Nephron (organoid): Measurements from ENCODE around the gene SORCS2.

ENCODE experiments used
- H3K27ac Mint-ChIP-seq, 3 experiments: 2 replicates each; pipeline ENCODE4 v1.8.0; 2020; ENCODE audit warnings: mixed read lengths in 3 of 3, mild to moderate bottlenecking in 2 of 3, moderate library complexity in 1 of 3
- H3K27me3 Mint-ChIP-seq: 2 replicates; pipeline ENCODE4 v1.8.0; 2021; ENCODE audit warnings: low read depth, mild to moderate bottlenecking, moderate library complexity, mixed read lengths
- H3K36me3 Mint-ChIP-seq: 2 replicates; pipeline ENCODE4 v1.8.0; 2020; ENCODE audit warnings: low read depth, mixed read lengths
- H3K4me1 Mint-ChIP-seq: 2 replicates; pipeline ENCODE4 v1.8.0; 2020; ENCODE audit warnings: mixed read lengths
- H3K4me3 Mint-ChIP-seq, 3 experiments: 2 replicates each; pipeline ENCODE4 v1.8.0; 2020; ENCODE audit warnings: mild to moderate bottlenecking in 3 of 3, mixed read lengths in 3 of 3, moderate library complexity in 2 of 3
- H3K9me3 Mint-ChIP-seq: 2 replicates; pipeline ENCODE4 v1.8.0; 2020; ENCODE audit warnings: mixed read lengths
- CTCF ChIP-seq, 3 experiments: fragments of 200-600 bp; sonication (generic); IDR thresholded peaks; one replicate each; pipeline ENCODE4 v1.5.0; 2021; ENCODE audit warnings: antibody characterized with exemption in 3 of 3; ENCODE audit not compliant: unreplicated experiment in 3 of 3

Gene SORCS2

GRCh38 chr4:7738458-7739076, 546.2 kb downstream of the SORCS2 start:
- H3K9me3 Mint-ChIP-seq = no peaks in the 10 kb centered on the region
- H3K36me3 Mint-ChIP-seq = peaks cover 3% of the 10 kb centered on the region
- H3K27me3 Mint-ChIP-seq = peaks cover 1% of the 10 kb centered on the region
- H3K27ac Mint-ChIP-seq = no peak overlapping the region
- no peaks in the 10 kb centered on the region for H3K4me1 Mint-ChIP-seq
- no peak overlapping the region for H3K4me3 Mint-ChIP-seq
- TF ChIP-seq CTCF (IDR thresholded peaks at IDR 0.05; ENCODE audit: unreplicated experiment in 3 of 3) = no peak

GRCh38 chr4:7739077-7739917, 547.0 kb downstream of the SORCS2 start:
- H3K27ac Mint-ChIP-seq = no peak overlapping the region
- H3K36me3 Mint-ChIP-seq = peaks cover 3% of the 10 kb centered on the region
- no peak overlapping the region for H3K4me3 Mint-ChIP-seq

DNA sequence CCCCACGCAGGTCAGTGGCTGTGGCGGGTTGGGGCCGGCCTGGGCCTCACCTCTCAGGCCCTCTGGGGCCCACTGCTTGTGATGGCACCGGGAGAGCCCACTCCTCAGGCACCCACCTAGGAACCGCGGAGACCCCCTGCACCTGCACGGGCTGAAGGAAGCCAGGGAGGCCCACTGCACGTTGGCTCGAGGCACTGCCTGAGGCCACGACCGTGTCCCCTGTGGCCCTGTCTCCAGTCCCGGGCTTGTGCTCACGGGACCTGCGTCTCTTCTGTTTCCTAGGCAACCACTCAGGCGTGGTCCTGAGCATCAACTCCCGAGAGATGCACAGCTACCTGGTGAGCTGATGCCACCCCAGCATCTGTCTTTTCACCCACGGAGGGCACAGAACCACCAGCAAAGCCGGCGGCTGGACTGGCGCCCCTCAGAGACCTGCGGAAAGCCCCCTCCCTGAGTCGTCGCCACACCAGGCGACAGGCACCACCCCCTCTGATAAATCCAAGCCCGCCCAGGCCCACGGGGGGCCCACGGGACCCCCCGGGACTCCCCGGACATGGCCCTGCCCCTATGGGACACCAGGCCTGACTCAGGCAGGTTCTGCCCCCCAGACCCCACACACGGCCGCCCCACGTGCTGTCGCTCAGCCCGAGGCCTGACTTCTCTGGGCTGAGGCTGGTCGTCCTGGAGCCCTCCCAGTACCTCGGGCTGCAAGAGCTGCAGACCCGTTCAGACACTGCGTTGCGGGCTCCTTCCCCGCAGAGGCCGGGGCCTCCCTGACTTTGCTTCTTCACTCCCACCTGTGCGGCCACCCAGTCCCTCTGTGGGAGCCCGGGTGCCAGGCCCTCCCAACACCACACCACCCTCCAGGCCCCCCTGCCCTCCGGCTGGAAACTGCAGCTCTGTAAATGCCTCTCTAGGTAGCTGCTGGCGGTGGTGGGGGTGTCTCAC, 547.9 kb downstream of the SORCS2 start:
- Mint-ChIP-seq H3K9me3 (no peaks in the 10 kb centered on the region), H3K36me3 (peaks cover 3% of the 10 kb centered on the region), H3K27ac (no peak overlapping the region), H3K27me3 (peaks cover 8% of the 10 kb centered on the region), H3K4me1 (no peaks in the 10 kb centered on the region), H3K4me3 (no peak overlapping the region)
- TF ChIP-seq CTCF (IDR thresholded peaks at IDR 0.05; ENCODE audit: unreplicated experiment in 3 of 3) = no peak

More at GRCh38 chr4:7739077-7739917, 547.0 kb downstream of the SORCS2 start:
- H3K9me3 Mint-ChIP-seq = no peaks in the 10 kb centered on the region
- TF ChIP-seq CTCF (IDR thresholded peaks at IDR 0.05; ENCODE audit: unreplicated experiment in 3 of 3) = no peak
- peaks cover 4% of the 10 kb centered on the region for H3K27me3 Mint-ChIP-seq
- H3K4me1 Mint-ChIP-seq = no peaks in the 10 kb centered on the region

DNA sequence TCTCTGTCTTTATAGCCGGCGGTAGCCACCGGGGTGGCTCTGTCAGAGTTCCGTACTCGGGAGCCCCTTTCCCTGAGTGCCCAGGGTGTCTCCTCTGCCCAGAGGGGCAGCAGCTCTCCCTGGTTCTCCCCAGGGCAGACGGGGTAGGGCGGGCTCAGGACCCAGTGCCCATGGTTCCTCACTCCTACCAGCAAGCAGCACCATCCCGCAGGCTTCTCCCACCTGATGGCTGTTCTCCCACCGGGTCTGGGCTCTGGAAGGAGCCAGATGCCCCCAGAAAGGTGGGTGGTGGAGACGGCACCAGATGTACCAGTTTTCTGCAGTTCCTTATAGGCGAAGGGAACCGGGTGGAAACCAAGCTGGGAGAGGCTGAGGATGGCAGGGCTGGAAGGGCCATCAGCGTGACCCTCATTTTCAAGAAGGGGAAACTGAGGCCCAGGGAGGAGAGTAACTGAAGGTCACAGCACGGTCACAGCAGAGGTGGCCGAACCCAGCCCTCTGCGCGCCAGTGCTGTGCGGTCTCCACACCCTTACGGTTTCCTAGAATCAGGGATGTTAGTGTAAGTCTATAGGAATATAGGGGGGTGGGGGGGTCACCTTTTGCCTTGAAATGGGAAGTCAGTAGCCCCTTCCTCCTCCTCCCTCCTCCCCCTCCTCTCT, 548.7 kb downstream of the SORCS2 start:
- no peak for TF ChIP-seq CTCF (IDR thresholded peaks at IDR 0.05; ENCODE audit: unreplicated experiment in 3 of 3)
- no peak overlapping the region for H3K27ac Mint-ChIP-seq
- H3K4me1 Mint-ChIP-seq = no peaks in the 10 kb centered on the region
- H3K27me3 Mint-ChIP-seq = peaks cover 12% of the 10 kb centered on the region
- no peak overlapping the region for H3K4me3 Mint-ChIP-seq
- H3K9me3 Mint-ChIP-seq = no peaks in the 10 kb centered on the region
- peaks cover 3% of the 10 kb centered on the region for H3K36me3 Mint-ChIP-seq

- H3K4me3 Mint-ChIP-seq = no peak overlapping the region
These were observed 549.8 kb downstream of the SORCS2 start for GRCh38 chr4:7741946-7742806.

More at GRCh38 chr4:7741946-7742806, 549.8 kb downstream of the SORCS2 start:
- no peaks in the 10 kb centered on the region for H3K9me3 Mint-ChIP-seq
- no peak overlapping the region for H3K27ac Mint-ChIP-seq
- H3K27me3 Mint-ChIP-seq = peaks cover 17% of the 10 kb centered on the region
- peaks cover 3% of the 10 kb centered on the region for H3K36me3 Mint-ChIP-seq
- TF ChIP-seq CTCF (IDR thresholded peaks at IDR 0.05; ENCODE audit: unreplicated experiment in 3 of 3) = no peak
- peaks cover 5% of the 10 kb centered on the region for H3K4me1 Mint-ChIP-seq
